ENCODE data around the gene MYZAP.

DNA sequence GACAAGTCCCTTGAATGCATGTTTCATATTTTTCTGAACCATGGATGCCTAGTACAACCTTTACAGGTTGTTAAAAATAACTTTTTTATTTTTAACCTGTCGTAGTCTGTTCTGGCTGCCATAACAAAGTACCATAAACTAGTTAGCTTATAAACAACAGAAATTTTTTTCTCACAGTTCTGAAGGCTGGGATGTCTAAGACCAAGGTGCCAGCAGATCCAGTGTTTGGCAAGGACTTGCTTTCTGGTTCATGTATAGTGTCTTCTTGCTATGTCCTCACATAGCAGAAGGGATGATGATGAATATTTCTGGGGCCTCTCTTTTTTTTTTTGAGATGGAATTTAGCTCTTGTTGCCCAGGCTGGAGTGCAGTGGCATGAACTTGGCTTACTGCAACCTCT, 91.8 kb downstream of the MYZAP start:
- TF ChIP-seq, protein P1, sequence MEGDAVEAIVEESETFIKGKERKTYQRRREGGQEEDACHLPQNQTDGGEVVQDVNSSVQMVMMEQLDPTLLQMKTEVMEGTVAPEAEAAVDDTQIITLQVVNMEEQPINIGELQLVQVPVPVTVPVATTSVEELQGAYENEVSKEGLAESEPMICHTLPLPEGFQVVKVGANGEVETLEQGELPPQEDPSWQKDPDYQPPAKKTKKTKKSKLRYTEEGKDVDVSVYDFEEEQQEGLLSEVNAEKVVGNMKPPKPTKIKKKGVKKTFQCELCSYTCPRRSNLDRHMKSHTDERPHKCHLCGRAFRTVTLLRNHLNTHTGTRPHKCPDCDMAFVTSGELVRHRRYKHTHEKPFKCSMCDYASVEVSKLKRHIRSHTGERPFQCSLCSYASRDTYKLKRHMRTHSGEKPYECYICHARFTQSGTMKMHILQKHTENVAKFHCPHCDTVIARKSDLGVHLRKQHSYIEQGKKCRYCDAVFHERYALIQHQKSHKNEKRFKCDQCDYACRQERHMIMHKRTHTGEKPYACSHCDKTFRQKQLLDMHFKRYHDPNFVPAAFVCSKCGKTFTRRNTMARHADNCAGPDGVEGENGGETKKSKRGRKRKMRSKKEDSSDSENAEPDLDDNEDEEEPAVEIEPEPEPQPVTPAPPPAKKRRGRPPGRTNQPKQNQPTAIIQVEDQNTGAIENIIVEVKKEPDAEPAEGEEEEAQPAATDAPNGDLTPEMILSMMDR (IDR thresholded peaks at IDR 0.05): no peak
- TF ChIP-seq POLR2A (IDR thresholded peaks at IDR 0.05) (no peak), EP300 (IDR thresholded peaks at IDR 0.05) (no peak)
